Left colon (tissue), 2 donors: ENCODE measurements around the gene TAS1R3. TPM values are rescaled to one million over a fixed set of nuclear protein-coding genes. Genes with fewer than 3 reads are reported as not detected.

Source experiments
- ATAC-seq: fragments of 200-7000 bp; cut with Tn5 transposase; one replicate; pipeline ENCODE4 v1.9.1; 2020; ENCODE audit warnings: mild to moderate bottlenecking, moderate library complexity
- DNase-seq, 2 donors: peaks; one replicate each; pipeline ENCODE4 v3.0.0-alpha.2; 2020
- intact Hi-C, 2 donors: fragments of 100-400 bp; cut with DNase I in 1 of 2; cut with micrococcal nuclease in 1 of 2; formaldehyde crosslinking; loops; one replicate each; pipeline versions ENCODE4 v1.11.2 to v1.14.0; 2022; cut with DNase I, micrococcal nuclease
- microRNA-seq, 2 donors: library from miRNA; unstranded; fragments of <30 nt; microRNA quantifications; one replicate each; pipeline versions ENCODE4 v1.1.0 to v1.2.0, GENCODE V29; 2020
- total RNA-seq, 2 donors: library from RNA; stranded (reverse); fragmentation: NEBNext Ultra II Directional; extraction: Animal tissue kit (Norgen Biotek cat#: 25700); gene quantifications; one replicate each; pipeline ENCODE4 v1.2.1, GENCODE V29; 2021
- donor health status: DM: no; HTN: no; CAD: no.
- donor health status: DM: yes; HTN: yes; CAD: no.

TAS1R3 gene
- total RNA-seq, 2 donors from 2014 or later = 0.67 to 0.89 TPM

DNA sequence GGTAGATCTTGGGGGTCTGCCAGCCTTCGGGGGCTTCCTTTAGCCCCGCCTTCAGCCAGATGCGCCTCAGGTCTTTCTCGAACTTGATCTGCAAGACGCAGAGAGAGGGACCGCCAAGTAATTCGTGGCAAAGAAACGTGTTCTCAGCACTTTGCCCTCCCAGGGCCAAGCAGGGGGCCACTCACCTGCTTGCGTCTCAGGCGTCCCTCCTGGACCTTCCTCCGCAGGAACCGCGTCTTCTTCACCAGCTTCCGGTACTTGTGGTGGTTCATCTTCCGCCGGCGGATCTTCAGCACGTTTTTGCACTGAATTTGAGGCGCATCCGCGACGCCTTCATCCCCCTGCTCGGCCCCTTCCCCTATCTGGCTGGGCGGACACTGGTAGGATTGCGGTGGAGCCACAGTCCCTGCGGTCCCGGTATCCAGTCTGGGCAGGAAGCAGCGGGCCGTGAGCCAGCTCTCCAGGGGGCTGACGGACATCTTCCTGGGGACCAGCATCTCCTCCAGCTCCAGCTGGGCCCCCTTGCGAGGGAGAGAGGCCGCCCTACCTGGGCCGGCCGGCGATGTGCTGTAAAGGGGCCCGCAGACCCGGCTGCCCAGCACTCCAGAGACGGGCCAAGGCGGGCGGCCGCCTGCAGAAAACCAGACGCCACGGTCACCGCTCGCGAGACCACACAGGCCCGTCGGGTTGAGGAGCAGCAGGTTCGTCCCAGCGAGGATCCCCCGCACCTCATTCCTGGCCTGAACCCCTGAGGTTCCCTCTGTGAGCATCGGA lies 42.9 kb downstream of the TAS1R3 start:
- intact Hi-C loops = no loop called here
- peak in 1 of 2 donors; percentile 25 for DNase-seq
- ATAC-seq = no peak

GRCh38 chr1:1374589-1374928 lies 43.5 kb downstream of the TAS1R3 start:
- intact Hi-C loops = no loop called here
- DNase-seq (peak in 1 of 2 donors; percentile 54), ATAC-seq (peak; percentile 15)

DNA sequence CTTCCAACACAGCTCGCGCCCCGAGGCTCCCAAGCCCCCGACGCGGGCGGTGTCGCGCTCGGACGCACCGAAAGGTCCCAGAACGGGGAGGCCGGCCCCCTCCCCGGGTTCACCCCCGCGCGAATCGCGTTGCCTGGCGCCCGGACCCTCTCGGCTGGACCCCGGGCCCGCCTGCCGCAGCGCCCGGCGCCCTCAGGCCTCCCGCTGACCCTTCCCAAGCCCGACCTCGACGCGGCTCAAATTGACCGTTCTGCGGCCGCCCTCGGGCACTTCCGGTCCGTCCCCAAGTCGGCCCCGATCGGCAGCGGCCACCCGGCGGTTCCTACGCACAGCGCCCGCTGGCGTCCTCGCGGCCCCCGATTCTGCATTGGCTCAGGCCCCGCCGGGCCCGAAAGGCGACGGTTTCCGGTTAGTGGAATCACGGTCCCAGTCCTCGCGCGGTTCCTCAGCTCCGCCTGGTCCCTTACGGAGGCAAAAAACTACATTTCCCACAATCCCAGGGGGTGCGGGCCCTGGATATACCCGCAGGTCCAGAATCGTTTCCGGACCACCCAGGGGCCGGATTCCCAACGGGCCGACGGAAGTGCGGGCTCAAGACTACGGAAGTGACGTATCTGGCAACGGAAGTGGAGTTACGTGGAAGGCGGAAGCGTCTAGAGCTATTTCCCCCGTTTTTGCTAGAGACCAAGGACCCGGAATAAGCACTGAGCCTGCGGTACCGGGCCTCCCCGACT lies 44.0 kb downstream of the TAS1R3 start, which contains the start of gene AURKAIP1:
AURKAIP1 (minus strand) TSS at position 279 of the 734 bp plus-strand sequence. CDS start 451 bp downstream, outside the sequence.
- ATAC-seq (peak; percentile 90), DNase-seq (peak; percentile 97 to 99)
- intact Hi-C loops = no loop called here

- intact Hi-C loops = no loop called here
- ATAC-seq = no peak
- no peak for DNase-seq
Measured at GRCh38 chr1:1376551-1377226, 45.6 kb downstream of the TAS1R3 start.

DNA sequence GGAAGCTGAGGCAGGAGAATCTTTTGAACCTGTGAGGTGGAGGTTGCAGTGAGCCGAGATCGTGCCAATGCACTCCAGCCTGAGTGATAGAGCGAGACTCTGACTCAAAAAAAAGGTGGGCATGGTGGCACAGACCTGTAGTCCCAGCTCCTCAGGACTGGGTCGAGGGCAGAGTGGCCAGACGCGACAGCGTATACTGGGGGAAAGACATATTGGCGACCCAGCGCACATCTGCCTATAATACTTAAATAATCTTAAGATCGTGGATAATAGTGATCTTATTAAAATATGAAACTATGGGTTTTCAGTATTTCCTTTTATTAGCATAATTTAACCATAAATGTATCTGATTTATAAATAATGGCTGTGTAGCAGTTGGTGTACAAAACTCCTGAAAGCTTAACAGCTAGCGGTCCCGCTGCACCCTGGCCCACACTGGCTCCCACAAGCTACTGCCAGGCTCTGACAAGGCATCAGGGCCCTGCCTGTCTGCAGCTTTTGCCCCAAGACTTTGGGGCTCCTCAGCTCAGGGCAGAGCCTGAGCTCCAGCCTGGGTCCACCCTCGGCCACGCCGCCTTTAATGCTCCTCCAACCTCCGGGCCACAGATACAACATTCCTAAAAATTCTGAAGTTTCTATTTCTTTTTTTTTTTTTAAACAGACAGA lies 46.6 kb downstream of the TAS1R3 start:
- intact Hi-C loops = no loop called here
- ATAC-seq (no peak), DNase-seq (no peak)

DNA sequence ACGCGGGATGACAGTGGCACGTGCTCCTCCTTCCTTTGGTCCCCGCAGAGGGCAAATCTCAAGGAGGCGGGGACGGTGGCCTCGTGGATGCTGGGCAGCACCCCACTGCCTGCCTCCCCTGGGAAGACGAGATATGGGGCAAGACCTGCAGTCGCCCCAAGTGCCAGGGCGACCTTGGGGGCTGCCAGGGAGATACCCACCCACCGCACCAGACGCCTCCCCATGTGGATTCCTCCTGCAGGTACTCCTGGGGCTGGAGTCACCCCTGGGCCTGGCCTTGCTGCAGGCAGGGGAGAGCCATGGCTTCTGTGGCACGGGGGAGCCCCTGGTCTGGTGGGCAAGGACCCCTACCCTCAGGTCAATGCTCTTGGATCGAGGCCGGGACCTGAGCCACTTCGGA lies 49.8 kb downstream of the TAS1R3 start:
- ATAC-seq (no peak), DNase-seq (no peak)
- intact Hi-C loops = no loop called here

DNA sequence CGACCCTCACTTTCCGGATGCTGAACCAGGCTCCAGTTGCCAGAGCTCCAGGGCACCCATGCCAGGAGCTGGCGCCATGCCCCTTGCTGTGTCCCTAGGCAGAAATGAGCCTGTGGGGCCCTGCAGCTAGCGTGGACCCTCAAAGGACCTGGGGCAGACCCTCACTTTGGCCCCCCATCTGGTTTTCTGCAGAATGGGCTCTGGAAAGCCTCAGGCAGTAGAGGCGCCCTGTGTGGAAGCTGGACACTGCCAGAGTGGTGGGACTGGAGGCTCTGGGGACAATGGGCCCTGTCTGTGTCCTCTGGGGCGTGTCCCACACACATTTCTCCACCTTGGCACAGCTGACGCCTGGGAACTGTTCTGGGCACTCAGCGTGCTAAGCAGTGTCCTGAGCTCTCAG lies 50.2 kb downstream of the TAS1R3 start:
- intact Hi-C loops = no loop called here
- ATAC-seq (no peak), DNase-seq (no peak)

Small RNA genes within 50 kb of the gene (microRNA-seq; reads per million reads assigned to microRNA genes)
- gene MIR6726 (1.1 to 4.1 reads per million in 2 donors), gene MIR6727 (0 to 1.1 reads per million in 2 donors), gene MIR6808 (0.53 to 1.4 reads per million in 2 donors)

Other genes starting within 250 kb of the TAS1R3 start
- gene C1orf159, start 215.2 kb upstream of the TAS1R3 start, total RNA-seq = 10 to 100 TPM; 17.6 to 28.6 TPM
- gene TTLL10, start 157.4 kb upstream of the TAS1R3 start, total RNA-seq = 1 to 10 TPM; 1.2 to 3.0 TPM
- 1 to 10 TPM in 1 of 2 donors, under 1 TPM in 1; 0.64 to 3.7 TPM for gene TNFRSF18, start 124.7 kb upstream of the TAS1R3 start, total RNA-seq
- gene TNFRSF4, start 117.1 kb upstream of the TAS1R3 start, total RNA-seq = 1 to 10 TPM in 1 of 2 donors, under 1 TPM in 1; 0.55 to 1.3 TPM
- 100 to 1,000 TPM; 235 to 273 TPM for gene SDF4, start 99.3 kb upstream of the TAS1R3 start, total RNA-seq
- 1 to 10 TPM; 8.2 to 9.6 TPM for gene B3GALT6, start 99.0 kb upstream of the TAS1R3 start, total RNA-seq
- 10 to 100 TPM; 40.0 to 71.6 TPM for gene C1QTNF12, start 84.6 kb upstream of the TAS1R3 start, total RNA-seq
- gene UBE2J2, start 57.4 kb upstream of the TAS1R3 start, total RNA-seq = 10 to 100 TPM; 46.3 to 56.3 TPM
- 1 to 10 TPM; 1.5 to 1.6 TPM for gene SCNN1D, start 50.8 kb upstream of the TAS1R3 start, total RNA-seq
- 10 to 100 TPM; 49.2 to 58.7 TPM for gene ACAP3, start 23.4 kb upstream of the TAS1R3 start, total RNA-seq
- gene PUSL1, start 22.7 kb upstream of the TAS1R3 start, total RNA-seq = 10 to 100 TPM; 15.5 to 18.7 TPM
- gene INTS11, start 6.6 kb upstream of the TAS1R3 start, total RNA-seq = 10 to 100 TPM; 80.6 to 94.2 TPM
- 10 to 100 TPM; 67.3 to 86.7 TPM for gene CPTP, start 6.5 kb upstream of the TAS1R3 start, total RNA-seq
- 10 to 100 TPM; 57.2 to 69.0 TPM for gene DVL1, start 18.1 kb downstream of the TAS1R3 start, total RNA-seq
- gene MXRA8, start 27.3 kb downstream of the TAS1R3 start, total RNA-seq = 10 to 100 TPM in 1 of 2 donors, 1 to 10 TPM in 1; 8.5 to 20.7 TPM
- 100 to 1,000 TPM; 175 to 212 TPM for gene AURKAIP1, start 43.9 kb downstream of the TAS1R3 start, total RNA-seq
- 100 to 1,000 TPM; 115 to 129 TPM for gene CCNL2, start 68.1 kb downstream of the TAS1R3 start, total RNA-seq
- gene MRPL20, start 76.0 kb downstream of the TAS1R3 start, total RNA-seq = 10 to 100 TPM; 82.1 to 96.7 TPM
- 1 to 10 TPM in 1 of 2 donors, under 1 TPM in 1; 0.76 to 2.7 TPM for gene ANKRD65, start 90.0 kb downstream of the TAS1R3 start, total RNA-seq
- gene VWA1, start 104.4 kb downstream of the TAS1R3 start, total RNA-seq = 10 to 100 TPM; 40.1 to 81.5 TPM
- under 1 TPM; 0.49 to 0.87 TPM for gene ATAD3C, start 118.4 kb downstream of the TAS1R3 start, total RNA-seq
- 10 to 100 TPM; 15.2 to 16.4 TPM for gene ATAD3B, start 140.5 kb downstream of the TAS1R3 start, total RNA-seq
- gene ATAD3A, start 180.9 kb downstream of the TAS1R3 start, total RNA-seq = 10 to 100 TPM; 20.7 to 29.6 TPM
- gene TMEM240, start 209.3 kb downstream of the TAS1R3 start, total RNA-seq = 1 to 10 TPM in 1 of 2 donors, under 1 TPM in 1; 0.67 to 2.6 TPM
- 100 to 1,000 TPM; 118 to 130 TPM for gene SSU72, start 243.6 kb downstream of the TAS1R3 start, total RNA-seq